Endometrial microvascular endothelial cells (primary cell): ENCODE data around the gene KIF11. TPM values are rescaled to one million over a fixed set of nuclear protein-coding genes. Genes with fewer than 3 reads are reported as not detected.

Source experiments
- in situ Hi-C: cut with HindIII; loops from 2 replicates; pipeline ENCODE4 v1.10.0; 2017; ENCODE audit warnings: low sequenced_read_pairs, low pct_unique_long_range_greater_than_20kb; ENCODE audit errors: inconsistent ontology term
- total RNA-seq: library from RNA; depleted of rRNA; stranded (reverse); fragments of >200 nt; gene quantifications from one replicate; pipeline ENCODE4 v1.2.3, GENCODE V29; 2015; ENCODE audit errors: inconsistent ontology term

The KIF11 gene
- total RNA-seq, 1 donor from 2014 or later, result 41.3 TPM

GRCh38 chr10:92657024-92657423 lies 64.1 kb downstream of the KIF11 start:
- in situ Hi-C loops, result no loop called here

DNA sequence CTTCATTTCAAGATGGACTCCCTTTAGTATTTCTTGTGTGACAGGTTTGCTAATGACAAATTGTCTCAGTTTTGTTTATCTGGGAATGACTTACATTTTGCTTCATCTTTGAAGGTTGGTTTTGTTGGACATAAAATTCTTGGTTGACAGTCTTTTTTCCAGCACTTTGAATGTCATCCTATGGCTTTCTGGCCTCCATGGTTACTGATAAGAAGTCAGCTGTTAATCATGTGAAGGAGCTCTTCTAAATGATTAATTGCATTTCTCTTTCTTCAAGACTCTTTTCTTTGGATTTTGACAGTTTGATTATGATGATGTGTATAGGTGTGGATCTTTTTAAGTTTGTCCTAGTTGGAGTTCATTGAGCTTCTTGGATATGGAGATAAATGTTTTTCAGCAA lies 69.9 kb downstream of the KIF11 start:
- in situ Hi-C loops, result no loop called here

- in situ Hi-C loops, result no loop called here
Measured at GRCh38 chr10:92664322-92664721, 71.4 kb downstream of the KIF11 start.

DNA sequence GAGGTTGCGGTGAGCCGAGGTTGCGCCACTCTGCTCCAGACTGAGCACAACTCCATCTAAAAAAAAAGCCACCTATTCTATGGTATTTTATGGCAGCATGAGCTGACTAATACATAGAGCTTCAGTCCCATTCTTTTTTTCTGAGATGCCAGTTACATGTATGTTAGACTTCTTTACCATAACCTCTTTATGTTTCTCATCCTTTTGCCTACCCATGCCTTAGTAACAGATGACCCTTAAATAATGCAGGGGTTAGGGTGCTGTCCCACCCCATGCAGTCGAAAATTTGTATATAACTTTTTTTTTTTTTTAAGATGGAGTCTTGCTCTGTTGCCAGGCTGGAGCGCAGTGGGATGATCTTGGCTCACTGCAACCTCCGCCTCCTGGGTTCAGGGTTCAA lies 74.1 kb downstream of the KIF11 start:
- in situ Hi-C loops, result no loop called here

- in situ Hi-C loops, result no loop called here
Measured at GRCh38 chr10:92677708-92678107, 84.8 kb downstream of the KIF11 start.

GRCh38 chr10:92678206-92678605 lies 85.3 kb downstream of the KIF11 start:
- in situ Hi-C loops, result no loop called here

- in situ Hi-C loops, result no loop called here
Measured at GRCh38 chr10:92681306-92681834, 88.4 kb downstream of the KIF11 start.

DNA sequence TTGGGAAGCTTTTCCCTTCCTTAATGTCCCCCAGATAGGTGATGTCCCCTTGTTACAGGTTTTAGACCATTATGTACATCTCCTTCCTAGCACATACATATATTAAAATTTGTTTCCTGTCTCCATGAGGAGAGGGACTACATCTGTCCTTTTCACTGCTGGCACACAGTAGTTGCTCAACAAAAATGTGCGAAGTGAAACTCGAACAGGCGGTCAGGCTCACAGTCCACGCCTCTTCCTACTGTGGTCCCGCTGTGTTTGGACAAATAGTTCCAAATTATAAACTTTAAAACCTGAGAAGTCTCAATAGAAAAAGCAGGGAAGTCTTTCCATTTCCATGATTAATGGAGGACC lies 95.6 kb downstream of the KIF11 start:
- in situ Hi-C loops, result no loop called here

GRCh38 chr10:92688927-92689662 lies 96.2 kb downstream of the KIF11 start:
- in situ Hi-C loops, result no loop called here

DNA sequence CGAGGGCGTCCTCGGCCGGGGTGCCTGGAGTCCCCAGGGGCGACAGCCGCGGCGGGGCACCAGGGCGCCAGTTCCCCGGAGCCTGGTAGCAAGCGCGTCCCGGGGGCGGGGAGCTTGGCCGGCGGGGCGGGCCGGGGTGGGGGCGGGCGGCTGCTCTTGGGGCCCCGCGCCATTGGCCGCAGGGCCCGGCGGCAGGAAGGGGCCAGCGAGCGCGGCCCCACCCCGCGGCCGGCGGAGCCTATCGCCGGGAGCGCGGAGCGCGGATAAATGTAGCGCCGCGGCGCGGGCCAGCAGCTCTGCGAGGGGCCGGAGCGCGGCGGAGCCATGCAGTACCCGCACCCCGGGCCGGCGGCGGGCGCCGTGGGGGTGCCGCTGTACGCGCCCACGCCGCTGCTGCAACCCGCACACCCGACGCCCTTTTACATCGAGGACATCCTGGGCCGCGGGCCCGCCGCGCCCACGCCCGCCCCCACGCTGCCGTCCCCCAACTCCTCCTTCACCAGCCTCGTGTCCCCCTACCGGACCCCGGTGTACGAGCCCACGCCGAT lies 96.8 kb downstream of the KIF11 start, which contains the start of gene HHEX:
HHEX (plus strand) TSS at position 293 of the 548 bp plus-strand sequence; CDS start at position 325, 32 bp downstream.
- in situ Hi-C loops, result loop anchor here (10.0 kb wide), 1 partner anchor 135 kb away; no protein-coding TSS in a partner anchor

DNA sequence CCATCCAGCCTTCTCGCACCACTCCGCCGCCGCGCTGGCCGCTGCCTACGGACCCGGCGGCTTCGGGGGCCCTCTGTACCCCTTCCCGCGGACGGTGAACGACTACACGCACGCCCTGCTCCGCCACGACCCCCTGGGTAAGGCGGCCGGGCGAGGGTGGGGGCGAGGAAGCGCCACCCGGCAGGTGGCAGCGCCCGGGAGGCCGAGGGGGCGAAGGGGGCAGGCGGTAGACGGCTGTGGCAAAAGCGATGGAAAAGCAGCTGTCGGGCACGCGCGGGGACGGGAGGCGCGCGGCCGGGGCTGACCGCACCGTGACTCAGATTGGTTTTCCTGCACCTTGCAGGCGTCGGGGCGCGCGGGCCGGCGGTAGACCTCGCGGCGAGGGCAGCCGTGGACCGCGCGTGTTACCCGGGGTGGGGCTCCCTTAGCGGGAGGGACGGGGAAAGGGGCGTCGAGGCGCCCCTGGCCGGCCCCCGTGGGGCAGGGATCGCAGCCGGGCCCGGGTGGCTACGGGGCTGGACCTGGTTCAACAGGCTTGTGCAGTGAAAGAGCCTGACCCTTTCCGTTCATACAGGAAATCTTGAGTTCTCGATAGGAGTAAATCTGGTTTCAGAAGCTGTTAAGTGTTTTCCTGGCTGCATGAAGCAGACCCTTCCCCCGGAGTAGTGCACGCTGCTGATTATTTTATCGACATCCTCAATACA lies 97.4 kb downstream of the KIF11 start:
- in situ Hi-C loops, result loop anchor here (10.0 kb wide), 1 partner anchor 134 kb away; no protein-coding TSS in a partner anchor

- in situ Hi-C loops, result loop anchor here (10.0 kb wide), 1 partner anchor 134 kb away; no protein-coding TSS in a partner anchor
Measured at GRCh38 chr10:92690915-92691590, 98.1 kb downstream of the KIF11 start.

DNA sequence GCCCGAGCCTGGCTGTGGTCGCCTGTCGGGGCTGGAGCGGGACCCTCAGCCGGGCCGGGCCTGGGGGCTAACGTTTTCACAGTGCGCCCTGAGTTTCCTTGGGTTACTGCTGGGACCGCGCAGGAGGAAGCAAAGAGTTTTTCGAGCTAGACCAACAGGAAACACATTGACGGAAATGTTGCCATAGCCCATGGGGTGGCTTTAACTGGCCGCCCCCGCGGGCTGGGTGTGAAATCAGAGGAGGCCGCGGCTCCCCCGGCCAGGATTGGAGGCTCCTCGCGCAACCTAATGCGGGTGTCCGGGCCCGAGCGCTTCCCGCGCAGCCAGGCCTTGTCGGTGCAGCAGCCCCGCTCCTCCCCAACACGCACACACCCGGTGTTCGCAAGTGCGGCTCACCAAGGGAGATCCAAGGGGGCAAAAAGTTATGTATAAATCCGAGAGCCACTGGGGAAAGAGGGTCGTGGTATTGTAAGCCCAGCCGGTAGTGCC lies 98.7 kb downstream of the KIF11 start:
- in situ Hi-C loops, result loop anchor here (10.0 kb wide), 1 partner anchor 133 kb away; no protein-coding TSS in a partner anchor

GRCh38 chr10:92692080-92692671 lies 99.2 kb downstream of the KIF11 start:
- in situ Hi-C loops, result loop anchor here (10.0 kb wide), 1 partner anchor 133 kb away; no protein-coding TSS in a partner anchor

GRCh38 chr10:92692697-92693533 lies 100.0 kb downstream of the KIF11 start:
- in situ Hi-C loops, result loop anchor here (10.0 kb wide), 1 partner anchor 132 kb away; no protein-coding TSS in a partner anchor

DNA sequence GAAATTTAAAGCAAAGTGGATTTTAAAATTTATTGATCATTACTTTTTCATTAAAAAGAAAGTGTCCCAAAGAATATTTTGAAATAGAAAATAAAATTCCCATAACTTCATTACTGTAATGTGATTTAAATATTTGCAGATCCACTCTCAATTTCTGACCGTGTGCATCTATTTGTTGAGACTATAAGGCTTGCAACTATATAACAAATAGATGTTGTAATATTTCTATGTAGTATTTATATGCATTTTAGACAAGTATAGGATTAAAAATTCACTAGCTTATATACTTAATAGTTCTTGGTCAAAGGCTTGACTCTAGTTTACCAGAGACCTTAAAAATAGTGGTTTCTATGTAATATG lies 100.6 kb downstream of the KIF11 start:
- in situ Hi-C loops, result loop anchor here (10.0 kb wide), 1 partner anchor 131 kb away; no protein-coding TSS in a partner anchor
